Neuron (in vitro differentiated cells): ENCODE data around the gene BIN1.

ENCODE experiments used
- H2AFZ ChIP-seq: one replicate; pipeline ENCODE4 v1.6.1; 2013; ENCODE audit warnings: low read depth, mild to moderate bottlenecking, inconsistent platforms, low read length, moderate library complexity
- H3K27me3 ChIP-seq: one replicate; pipeline ENCODE4 v1.6.1; 2013; ENCODE audit warnings: low read length; ENCODE audit not compliant: insufficient read depth
- H3K36me3 ChIP-seq: one replicate; pipeline ENCODE4 v1.6.1; 2013; ENCODE audit warnings: low read length; ENCODE audit not compliant: insufficient read depth
- H3K4me1 ChIP-seq: one replicate; pipeline ENCODE4 v1.6.1; 2013; ENCODE audit warnings: low read length; ENCODE audit not compliant: insufficient read depth
- H3K4me3 ChIP-seq: 2 replicates; pipeline ENCODE4 v1.5.1; 2013; ENCODE audit warnings: mild to moderate bottlenecking, low read length, moderate library complexity
- H3K9me3 ChIP-seq: one replicate; pipeline ENCODE4 v1.6.1; 2013; ENCODE audit warnings: low read length

Gene BIN1

DNA sequence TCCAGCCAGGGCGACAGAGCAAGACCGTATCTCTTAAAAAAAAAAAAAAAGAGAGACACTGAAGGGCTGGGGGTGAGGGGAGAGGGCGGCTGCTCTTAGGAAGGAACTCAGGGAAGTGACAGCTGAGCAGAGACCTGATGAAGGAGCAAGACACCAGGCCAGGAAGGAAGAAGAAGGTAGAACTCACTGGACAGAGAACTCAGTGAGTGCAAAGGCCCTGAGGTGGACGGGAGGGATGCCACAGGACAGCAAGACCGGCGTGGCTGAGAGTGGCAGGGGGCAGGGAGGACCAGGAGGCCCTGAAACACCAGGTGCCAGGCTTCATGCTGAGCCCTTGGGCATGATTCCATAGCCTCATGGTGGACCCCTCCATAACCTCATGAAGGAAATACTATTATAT is 18.2 kb downstream of the BIN1 start:
- peaks cover 14% of the 10 kb centered on the region for H3K4me1 ChIP-seq

DNA sequence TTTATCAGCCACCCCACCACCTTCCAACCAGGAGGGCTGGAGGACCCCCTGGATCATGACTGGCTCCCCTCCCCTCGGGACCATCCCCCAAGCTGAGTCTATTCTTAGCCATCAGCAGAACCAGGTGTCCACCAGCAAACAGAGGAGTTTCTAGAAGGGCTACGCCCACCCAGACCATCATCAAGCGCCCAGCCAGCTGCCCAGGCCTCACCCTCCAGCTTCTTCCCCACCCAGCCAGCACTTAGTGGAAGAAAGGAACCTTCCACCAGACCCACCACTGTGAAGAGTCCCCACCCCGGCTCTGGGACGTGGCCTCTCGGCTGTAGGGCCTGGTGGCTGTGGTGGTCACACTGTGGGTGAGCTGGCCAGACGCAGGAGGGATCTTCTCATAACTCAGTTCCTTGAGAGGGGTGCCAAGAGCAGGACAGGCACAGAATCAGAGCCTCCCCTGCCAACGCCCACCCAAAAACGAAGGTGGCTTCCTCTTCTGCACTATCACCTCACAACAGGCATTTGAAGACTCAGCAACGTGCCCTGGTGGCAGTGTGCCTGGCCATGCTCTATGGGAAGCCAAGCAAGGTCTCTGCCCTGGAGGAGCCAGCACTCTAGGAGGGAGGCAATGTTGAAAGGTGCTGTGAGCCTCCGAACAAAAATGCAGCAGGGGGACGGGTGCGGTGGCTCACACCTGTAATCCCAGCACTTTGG is 19.0 kb downstream of the BIN1 start:
- Histone ChIP-seq H3K9me3 (peaks cover 9% of the 10 kb centered on the region), H3K27me3 (no peaks in the 10 kb centered on the region), H3K4me3 (peak overlapping the region; percentile 34), H2AFZ (no peak overlapping the region), H3K36me3 (no peaks in the 10 kb centered on the region), H3K4me1 (peaks cover 14% of the 10 kb centered on the region)

More for the DNA sequence above, 18.2 kb downstream of the BIN1 start:
- Histone ChIP-seq H3K36me3 (no peaks in the 10 kb centered on the region), H3K9me3 (peaks cover 5% of the 10 kb centered on the region), H3K4me3 (no peak overlapping the region), H2AFZ (no peak overlapping the region), H3K27me3 (no peaks in the 10 kb centered on the region)

DNA sequence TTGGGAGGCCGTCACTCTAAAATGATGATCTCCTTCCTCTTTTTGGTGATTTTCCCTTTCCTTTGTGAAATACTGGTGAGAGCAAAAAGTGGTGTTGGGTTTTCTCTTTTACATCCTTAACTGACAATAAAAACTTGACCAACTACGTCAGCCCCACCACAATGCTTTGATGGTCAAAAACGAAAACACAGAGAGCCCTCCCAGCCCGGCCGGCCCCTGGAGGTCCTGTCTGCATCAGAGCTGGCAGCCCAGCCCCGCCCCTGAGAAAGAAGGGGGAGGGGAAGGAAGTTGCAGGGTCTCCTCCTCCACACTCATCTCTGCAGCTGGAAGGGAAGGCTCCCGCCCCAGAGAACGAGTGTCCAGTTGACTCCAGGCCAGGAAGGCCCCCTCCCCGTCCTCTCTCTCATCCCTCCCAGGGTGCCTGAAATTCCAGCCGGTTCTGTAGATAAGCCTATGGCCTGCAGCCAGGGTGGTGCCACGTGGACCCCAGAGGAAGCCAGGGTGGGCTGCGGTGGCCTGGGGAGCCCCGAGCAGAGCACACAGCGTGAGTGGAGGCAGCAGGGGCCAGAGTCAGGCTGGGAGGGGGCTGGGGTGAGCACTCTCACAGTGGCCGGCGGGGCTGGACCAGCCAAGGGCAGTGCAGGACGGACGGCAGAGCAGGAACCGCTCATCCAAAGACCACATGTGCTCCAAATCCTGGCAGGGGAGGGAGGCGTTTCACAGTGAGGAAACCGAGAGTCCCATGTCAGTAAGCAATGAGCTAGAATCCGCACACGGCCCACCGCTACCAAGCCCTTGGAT is 19.8 kb downstream of the BIN1 start:
- Histone ChIP-seq H2AFZ (peak overlapping the region; percentile 72), H3K9me3 (peaks cover 9% of the 10 kb centered on the region), H3K27me3 (no peaks in the 10 kb centered on the region), H3K36me3 (no peaks in the 10 kb centered on the region), H3K4me1 (peaks cover 16% of the 10 kb centered on the region), H3K4me3 (peak overlapping the region; percentile 34)

DNA sequence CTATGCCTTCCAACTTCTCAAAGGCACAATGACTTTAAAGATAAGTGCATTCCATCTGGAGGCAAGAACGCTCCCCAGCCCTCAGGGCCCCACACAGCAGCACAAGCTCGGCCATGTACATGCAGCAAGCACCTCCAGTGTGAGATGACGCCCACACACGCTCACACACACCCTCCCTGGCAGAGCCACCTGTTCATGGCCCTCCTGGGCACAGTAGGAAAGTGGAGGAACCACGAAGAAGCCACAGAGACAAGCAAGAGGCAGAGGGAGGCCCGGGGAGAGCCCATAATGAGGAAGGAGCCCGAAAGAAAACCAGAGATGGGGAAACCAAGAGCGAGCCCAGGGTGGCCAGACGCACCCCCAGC is 21.7 kb downstream of the BIN1 start:
- Histone ChIP-seq H3K4me1 (peaks cover 18% of the 10 kb centered on the region), H3K27me3 (no peaks in the 10 kb centered on the region), H3K9me3 (peaks cover 9% of the 10 kb centered on the region), H2AFZ (no peak overlapping the region), H3K4me3 (no peak overlapping the region), H3K36me3 (no peaks in the 10 kb centered on the region)

DNA sequence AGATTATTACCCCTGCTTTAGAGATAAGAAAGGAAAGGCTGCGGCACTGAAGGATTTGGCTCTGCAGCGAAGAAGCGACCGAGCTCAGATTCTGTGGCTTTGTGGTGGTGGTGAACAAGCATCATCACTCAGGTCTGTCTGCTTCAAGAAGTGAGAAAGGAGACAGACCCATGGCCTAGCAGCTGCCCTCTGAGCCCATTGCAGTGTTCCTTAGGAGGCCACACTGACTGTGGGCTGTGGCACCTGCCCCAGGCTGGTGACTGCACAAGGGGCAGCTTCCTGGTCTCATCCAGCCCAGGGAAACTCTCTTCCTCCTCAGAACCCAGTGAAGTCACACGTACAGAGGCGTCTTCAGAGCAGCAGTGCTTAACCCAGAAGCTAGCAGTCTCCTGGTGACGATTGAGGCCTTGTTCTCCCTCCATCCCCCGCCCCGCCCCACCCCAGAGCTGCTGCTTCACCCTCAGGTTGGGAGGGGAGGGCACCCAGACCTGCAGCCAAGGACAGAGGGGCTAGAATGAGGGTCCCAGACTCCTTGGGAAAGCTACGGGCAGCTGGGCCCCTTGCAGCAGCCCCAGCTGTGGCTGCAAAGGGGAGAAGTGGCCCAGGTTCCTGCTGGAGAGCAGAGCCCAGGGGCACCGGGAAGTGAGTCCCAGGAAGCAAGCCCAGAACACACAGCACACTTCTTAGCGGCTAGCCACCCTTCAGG is 22.2 kb downstream of the BIN1 start:
- Histone ChIP-seq H2AFZ (no peak overlapping the region), H3K4me1 (peaks cover 18% of the 10 kb centered on the region), H3K36me3 (no peaks in the 10 kb centered on the region), H3K4me3 (no peak overlapping the region), H3K27me3 (no peaks in the 10 kb centered on the region), H3K9me3 (peaks cover 9% of the 10 kb centered on the region)

DNA sequence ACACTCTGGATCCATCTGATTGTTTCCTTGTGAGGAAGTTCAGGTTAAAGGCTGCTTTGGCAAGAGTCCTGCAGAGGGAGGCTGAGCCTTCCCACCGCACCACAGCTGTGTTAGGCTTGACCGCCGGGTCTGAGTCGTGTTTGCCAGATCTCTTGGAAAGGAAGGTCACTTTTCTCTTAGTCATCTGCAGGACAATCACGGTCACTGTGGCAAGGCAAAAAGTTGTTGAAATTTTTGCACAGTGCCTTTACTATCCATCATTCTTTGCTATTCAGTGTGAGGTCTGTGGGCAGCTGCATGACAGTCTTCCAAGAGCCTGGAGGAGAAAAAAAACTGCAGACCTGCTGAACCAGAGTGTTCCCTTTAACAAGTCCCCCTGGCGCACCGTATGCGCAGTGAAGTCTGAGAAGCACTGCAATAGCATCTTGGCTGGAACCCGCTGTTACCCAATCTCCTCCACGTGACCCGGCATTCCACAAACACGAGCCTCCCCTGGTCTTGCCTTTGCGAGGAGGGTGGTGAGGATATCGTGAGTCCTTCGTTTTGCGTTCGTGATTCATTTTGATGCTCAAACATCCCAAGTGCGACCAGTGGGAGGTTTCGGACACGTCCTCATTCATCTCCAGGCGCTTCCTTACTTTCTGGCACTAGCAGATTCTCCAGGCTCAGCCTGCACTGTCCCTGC is 23.0 kb downstream of the BIN1 start:
- no peak overlapping the region for H3K4me3 ChIP-seq
- no peak overlapping the region for H2AFZ ChIP-seq
- no peaks in the 10 kb centered on the region for H3K27me3 ChIP-seq
- H3K36me3 ChIP-seq = no peaks in the 10 kb centered on the region
- H3K4me1 ChIP-seq = peaks cover 18% of the 10 kb centered on the region
- peaks cover 9% of the 10 kb centered on the region for H3K9me3 ChIP-seq

DNA sequence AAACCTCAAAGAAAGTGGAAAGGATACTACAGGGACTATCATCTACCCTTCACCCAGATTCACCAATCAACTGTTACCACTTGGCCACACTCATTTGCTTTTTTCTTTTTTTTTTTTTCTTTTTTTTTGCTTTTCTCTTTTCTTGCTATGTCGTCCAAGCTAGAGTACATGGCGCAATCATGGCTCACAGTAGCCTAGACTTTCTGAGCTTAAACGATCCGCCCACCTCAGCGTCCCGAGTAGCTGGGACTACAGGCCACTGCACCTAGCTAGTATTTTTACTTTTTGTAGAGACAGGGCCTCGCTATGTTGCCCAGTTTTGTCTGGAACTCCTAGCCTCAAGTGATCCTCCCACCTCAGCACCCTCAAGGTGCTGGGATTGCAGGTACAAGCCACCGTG is 24.0 kb downstream of the BIN1 start:
- Histone ChIP-seq H3K4me1 (peaks cover 17% of the 10 kb centered on the region), H3K27me3 (no peaks in the 10 kb centered on the region), H3K36me3 (no peaks in the 10 kb centered on the region), H2AFZ (no peak overlapping the region), H3K9me3 (peaks cover 9% of the 10 kb centered on the region), H3K4me3 (no peak overlapping the region)

DNA sequence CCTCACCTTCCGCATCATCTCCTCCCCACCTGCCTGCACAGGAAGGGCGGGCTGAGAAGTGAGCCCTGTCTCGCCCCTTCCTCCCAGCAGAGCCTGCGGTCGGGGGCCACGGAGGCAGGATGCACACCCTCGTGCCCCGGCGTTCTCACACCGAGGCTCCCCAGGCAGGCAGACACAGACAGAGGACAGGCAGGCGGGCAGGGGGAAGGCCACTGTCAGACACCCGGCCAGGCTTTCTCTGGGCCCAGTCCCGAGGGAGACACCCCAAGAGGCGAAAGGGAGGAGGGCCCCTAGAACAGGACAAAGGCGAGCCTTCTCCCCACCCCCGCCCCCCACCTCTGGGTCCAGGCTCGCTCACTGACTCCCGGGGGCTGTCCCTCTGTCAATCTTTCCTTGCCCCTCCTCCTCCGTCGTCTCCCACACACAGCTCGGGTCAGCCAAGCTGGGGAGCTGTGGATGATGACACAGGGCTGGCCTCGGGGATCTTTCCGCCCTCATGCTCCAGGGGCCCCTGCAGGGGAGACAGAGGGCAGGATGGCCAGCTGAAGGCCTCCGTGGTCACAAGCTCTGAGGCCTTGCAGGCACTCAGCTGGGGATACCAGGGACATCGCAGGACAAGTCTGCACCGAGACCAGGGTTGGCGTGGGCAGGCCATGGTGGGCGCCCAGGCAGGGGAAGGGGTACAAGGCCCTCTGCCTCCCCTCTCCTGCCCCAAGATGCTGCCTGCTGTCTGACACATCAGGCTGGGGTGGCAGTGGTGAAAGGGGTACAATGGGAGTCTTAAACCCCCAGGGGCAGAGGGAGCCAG is 24.9 kb downstream of the BIN1 start:
- Histone ChIP-seq H2AFZ (no peak overlapping the region), H3K4me1 (peaks cover 8% of the 10 kb centered on the region), H3K36me3 (no peaks in the 10 kb centered on the region), H3K4me3 (no peak overlapping the region), H3K9me3 (peaks cover 9% of the 10 kb centered on the region), H3K27me3 (no peaks in the 10 kb centered on the region)

DNA sequence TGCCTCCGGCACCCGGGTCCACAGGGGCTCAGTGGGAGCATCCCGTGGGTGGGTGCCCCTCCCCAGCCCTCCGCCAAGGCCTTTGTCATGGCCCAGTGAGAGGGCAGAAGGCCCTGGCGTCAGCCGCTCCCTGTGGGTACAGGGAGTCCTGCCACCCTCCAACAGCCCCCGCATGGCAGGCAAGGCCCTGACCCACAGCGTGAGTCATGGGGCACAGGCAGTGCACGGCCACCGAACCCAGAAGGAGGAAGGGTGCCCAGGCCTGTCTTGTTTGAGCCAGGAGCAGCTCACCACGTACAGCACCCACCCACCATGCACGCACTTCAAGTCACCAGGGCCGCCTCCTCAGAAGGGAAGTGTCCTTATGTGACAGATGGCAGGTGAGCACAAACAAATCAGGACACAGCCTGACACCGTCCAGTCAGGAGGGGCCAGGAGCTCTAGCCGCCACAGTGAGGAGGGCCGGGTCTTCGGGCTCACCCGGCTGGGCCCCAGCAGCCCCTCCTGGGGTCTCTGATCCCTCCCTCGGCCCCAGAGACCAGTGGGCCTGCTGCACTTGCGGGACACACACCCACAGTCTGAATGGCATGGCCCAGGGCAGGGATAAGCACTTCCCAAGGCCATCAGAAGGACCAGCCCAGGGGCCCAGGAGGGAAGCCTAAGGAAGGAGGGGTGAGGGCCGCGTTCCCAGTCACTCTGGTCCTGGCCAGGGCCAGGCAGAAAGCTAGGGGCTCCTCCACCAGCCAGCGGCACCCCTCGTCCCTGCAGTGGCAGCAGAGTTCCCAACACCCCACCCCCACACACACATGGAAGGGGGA is 25.8 kb downstream of the BIN1 start:
- H3K4me1 ChIP-seq = peaks cover 4% of the 10 kb centered on the region
- H3K36me3 ChIP-seq = no peaks in the 10 kb centered on the region
- H3K4me3 ChIP-seq = no peak overlapping the region

DNA sequence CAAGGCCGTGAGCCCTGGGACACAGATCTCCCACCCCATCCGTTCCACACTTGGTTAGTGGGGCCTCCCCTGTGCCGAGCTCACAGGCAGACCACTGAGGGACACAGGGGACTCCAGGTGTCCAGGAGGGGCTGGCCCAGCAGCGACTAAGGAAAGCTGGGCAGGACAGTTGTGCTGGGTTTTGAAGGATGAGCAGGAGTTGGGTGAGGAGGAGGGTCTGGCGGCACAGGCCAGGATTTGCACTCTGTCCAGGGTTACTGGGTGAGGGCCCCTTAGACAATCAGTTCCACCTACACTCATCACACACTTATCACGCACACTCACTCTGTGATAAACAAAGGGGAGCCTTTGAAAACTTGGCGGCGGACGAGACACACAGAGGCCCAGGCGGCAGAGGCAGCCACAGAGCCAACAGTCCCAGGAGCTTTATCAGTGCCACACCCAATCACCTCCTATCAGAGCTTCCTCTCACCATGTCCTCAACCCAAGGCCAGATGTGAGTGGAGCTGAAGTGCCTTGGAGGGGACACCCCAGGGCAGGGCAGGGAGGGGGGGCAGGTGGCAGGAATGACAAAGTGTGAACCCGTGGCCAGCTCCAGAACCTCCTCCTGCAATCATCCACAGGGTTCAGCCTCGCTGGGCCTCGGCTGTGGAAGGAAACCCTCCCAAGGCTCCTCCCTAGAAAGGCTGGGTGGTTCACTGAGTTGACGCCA is 26.6 kb downstream of the BIN1 start:
- no peaks in the 10 kb centered on the region for H3K36me3 ChIP-seq
- peaks cover 9% of the 10 kb centered on the region for H3K9me3 ChIP-seq
- no peak overlapping the region for H3K4me3 ChIP-seq
- H3K4me1 ChIP-seq = peaks cover 4% of the 10 kb centered on the region
- no peaks in the 10 kb centered on the region for H3K27me3 ChIP-seq
- no peak overlapping the region for H2AFZ ChIP-seq

More for the DNA sequence above, 25.8 kb downstream of the BIN1 start:
- Histone ChIP-seq H3K27me3 (no peaks in the 10 kb centered on the region), H3K9me3 (peaks cover 9% of the 10 kb centered on the region), H2AFZ (no peak overlapping the region)

DNA sequence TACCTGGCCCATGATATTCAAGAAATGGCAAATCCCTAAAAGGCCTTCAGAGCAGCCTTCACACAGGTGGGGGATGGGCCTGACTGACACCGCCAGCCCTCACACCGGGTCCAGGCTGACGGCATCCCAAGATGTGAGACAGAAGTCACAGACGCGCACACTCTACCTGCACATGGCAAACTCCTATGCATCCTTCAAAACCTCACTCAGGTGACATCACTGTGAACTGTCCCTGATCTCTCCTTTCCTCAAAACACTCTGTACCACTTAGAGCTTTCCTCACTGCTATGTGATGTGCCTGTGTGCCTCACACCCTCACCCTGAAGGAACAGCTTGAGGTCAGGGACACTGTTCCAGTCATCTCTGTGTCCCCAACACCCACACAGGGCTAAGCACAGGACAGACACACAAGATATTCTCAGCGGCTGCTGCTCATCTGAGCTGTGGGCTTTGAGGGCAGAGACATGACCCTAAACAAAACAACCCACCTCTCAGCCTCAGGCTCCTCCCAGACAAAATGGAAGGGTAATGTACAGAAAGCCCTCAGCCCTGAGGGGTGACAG is 27.5 kb downstream of the BIN1 start:
- H3K36me3 ChIP-seq = no peaks in the 10 kb centered on the region
- H3K4me1 ChIP-seq = peaks cover 4% of the 10 kb centered on the region
- no peak overlapping the region for H3K4me3 ChIP-seq
- H2AFZ ChIP-seq = no peak overlapping the region
- H3K9me3 ChIP-seq = peaks cover 9% of the 10 kb centered on the region
- no peaks in the 10 kb centered on the region for H3K27me3 ChIP-seq
